Activated naive CD4-positive, alpha-beta T cell treated with anti-CD3 and anti-CD28 coated beads, Interleukin-2, amount 10 ng/mL, durations not matched to agents 7 days and 5 days (primary cell): Measurements from ENCODE around the gene CNTNAP4.
A peak's percentile ranks its signal among the peaks of the same experiment; 100 is the strongest.

Experiments used
- CTCF ChIA-PET: fragments of 350-600 bp; sonication (Branson Sonifier 250); formaldehyde crosslinking; loops from one replicate; lab custom pipeline; 2021; ENCODE audit warnings: antibody characterized with exemption; lab: Charles Lee
- DNase-seq: peaks from one replicate; pipeline ENCODE4 v3.0.0-alpha.2; 2020
- H3K27ac Mint-ChIP-seq: one replicate; pipeline ENCODE4 v1.8.0; 2021; ENCODE audit warnings: mild to moderate bottlenecking, moderate library complexity, mixed read lengths
- H3K27me3 Mint-ChIP-seq: one replicate; pipeline ENCODE4 v1.8.0; 2021; ENCODE audit warnings: mild to moderate bottlenecking, mixed read lengths
- H3K36me3 Mint-ChIP-seq: one replicate; pipeline ENCODE4 v1.8.0; 2021; ENCODE audit warnings: mixed read lengths
- H3K4me1 Mint-ChIP-seq: one replicate; pipeline ENCODE4 v1.8.0; 2021; ENCODE audit warnings: mixed read lengths
- H3K4me3 Mint-ChIP-seq: one replicate; pipeline ENCODE4 v1.8.0; 2021; ENCODE audit warnings: mild to moderate bottlenecking, moderate library complexity, mixed read lengths
- H3K9me3 Mint-ChIP-seq: one replicate; pipeline ENCODE4 v1.8.0; 2021; ENCODE audit warnings: mixed read lengths

Gene CNTNAP4

DNA sequence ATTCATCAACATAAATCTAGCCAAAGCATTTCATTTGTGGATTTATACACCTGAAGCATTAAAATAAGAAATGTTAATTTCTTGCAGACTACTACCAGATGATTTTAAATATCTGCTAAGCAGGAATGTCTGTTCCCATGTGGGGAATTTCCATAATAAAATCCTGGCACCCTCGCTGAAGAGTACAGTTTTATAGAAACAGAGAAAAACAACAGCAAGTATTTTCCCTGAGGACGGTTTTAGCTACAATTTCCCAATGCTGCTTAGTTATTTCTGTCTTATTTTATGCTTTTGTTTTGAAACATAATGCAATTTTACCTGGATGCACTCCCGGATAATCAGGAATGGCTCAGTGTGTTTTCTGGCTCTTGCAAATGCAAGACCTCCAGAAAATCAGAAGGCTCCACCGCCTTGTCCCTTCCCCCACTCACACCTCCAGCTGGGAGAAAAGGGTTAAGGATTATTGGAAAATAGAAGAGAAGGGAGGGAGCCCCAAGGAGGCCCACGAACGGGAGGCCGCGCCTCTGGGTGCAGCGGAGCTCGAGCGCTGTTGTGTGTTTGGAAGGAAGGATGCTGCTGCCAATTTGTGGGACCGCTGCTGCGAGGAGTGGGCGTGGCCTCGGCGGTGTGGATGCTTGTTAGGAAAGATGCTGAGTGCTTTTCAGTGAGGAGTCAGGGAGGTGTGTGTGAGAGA is at the start of gene CNTNAP4:
CNTNAP4 (plus strand) TSS at position 657 of the 694 bp plus-strand sequence. CDS start 262 bp downstream, outside the sequence.
- Mint-ChIP-seq H3K9me3 (peaks cover 7% of the 10 kb centered on the region), H3K27ac (no peak within 1 kb of the TSS), H3K4me1 (no peaks in the 10 kb centered on the region), H3K4me3 (no peak within 1 kb of the TSS), H3K27me3 (no peaks in the 10 kb centered on the region), H3K36me3 (no peaks in the 10 kb centered on the region)
- CTCF ChIA-PET: no interaction called here
- DNase-seq: no peak

DNA sequence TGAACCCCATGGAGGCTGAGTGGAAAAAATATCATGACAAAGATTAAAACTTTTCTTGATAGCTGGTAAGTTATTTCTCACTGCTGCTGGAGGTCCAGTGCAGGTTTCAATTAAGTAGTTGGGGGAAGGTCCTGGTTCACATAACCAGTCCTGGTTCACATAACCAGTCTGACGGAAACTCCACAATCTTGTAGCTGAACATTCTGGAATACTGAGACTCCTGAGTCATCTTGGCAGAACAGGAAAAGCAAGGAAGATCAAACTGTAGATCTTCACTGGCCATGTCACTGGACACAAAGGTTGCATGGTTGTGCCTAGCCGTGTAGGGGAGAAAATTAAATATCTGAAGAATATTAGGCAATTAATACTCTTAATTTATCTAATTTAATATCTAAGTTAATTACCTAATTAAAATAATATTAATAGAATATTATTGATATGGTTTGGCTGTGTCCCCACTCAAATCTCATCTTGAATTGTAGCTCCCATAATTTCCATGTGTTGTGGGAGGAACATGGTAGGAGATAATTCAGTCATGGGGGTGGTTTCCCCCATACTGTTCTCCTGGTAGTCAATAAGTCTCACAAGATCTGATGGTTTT is 48.6 kb upstream of the CNTNAP4 start:
- no peaks in the 10 kb centered on the region for H3K4me1 Mint-ChIP-seq
- no peaks in the 10 kb centered on the region for H3K36me3 Mint-ChIP-seq
- DNase-seq: no peak
- H3K9me3 Mint-ChIP-seq: peaks cover 12% of the 10 kb centered on the region
- CTCF ChIA-PET: no interaction called here
- H3K27ac Mint-ChIP-seq: no peak overlapping the region
- no peak overlapping the region for H3K4me3 Mint-ChIP-seq
- H3K27me3 Mint-ChIP-seq: no peaks in the 10 kb centered on the region

DNA sequence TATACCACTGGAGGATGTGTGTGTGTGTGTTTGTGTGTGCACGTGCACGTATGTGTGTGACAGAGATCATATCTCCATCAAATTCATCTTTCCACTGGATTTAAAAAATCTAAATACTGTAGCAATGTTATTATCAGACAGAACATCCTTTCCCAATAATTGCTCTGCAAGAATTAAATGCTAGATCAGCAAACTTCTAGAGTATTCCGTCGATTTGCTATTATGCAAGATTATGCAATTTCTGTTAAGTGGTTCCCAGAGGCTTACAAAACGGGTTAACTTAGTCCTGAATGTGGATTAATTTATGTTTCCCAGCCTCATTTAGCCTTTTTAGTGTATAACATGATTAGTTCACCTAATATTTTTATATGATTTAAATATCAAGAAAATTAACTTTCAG is 44.5 kb upstream of the CNTNAP4 start:
- Mint-ChIP-seq H3K27me3 (no peaks in the 10 kb centered on the region), H3K9me3 (peaks cover 9% of the 10 kb centered on the region), H3K4me3 (no peak overlapping the region), H3K36me3 (no peaks in the 10 kb centered on the region), H3K27ac (no peak overlapping the region), H3K4me1 (no peaks in the 10 kb centered on the region)
- CTCF ChIA-PET: no interaction called here
- DNase-seq: no peak

DNA sequence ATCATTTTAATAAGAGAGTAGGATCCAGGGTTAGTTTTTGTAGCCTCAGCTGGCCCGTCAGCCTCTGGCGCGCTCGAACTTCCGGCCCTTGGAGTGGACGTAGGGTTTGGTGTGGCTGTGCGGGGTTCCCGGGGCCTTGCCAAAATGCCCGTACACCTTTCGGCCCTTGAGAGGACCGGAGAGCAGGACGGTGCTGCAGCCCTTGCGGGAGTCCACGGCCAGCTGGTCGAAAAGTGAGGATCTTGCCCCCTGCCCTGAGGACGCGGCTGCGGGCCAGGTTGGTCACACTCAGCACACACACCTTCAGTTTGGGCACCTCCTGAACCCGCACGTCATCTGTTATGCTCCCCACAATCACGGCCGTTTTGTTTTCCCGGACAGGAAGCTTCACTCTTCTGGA is 42.2 kb upstream of the CNTNAP4 start:
- H3K27me3 Mint-ChIP-seq: no peaks in the 10 kb centered on the region
- DNase-seq: no peak
- peaks cover 2% of the 10 kb centered on the region for H3K9me3 Mint-ChIP-seq
- no peaks in the 10 kb centered on the region for H3K36me3 Mint-ChIP-seq
- H3K4me1 Mint-ChIP-seq: no peaks in the 10 kb centered on the region
- H3K27ac Mint-ChIP-seq: no peak overlapping the region
- H3K4me3 Mint-ChIP-seq: no peak overlapping the region
- CTCF ChIA-PET: no interaction called here

DNA sequence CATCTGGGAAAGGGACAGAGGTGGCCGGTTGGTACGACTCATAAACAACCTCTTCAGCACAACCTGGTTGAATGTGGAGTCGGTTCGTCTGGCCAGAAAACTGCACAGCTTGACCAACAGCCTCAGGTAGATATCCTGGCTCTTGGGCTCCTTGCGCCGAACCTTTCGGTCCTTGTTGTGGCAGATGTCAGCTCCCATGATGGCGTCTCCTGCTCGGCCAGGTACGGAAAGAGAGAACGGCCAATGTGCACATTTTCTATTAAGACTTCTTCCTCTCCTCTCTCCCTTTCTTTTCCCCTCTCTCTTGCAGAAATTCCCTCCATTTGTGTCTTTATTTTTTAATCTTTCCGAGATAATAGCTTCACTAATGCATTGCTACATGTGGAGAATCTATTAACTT is 41.8 kb upstream of the CNTNAP4 start:
- H3K36me3 Mint-ChIP-seq: no peaks in the 10 kb centered on the region

DNA sequence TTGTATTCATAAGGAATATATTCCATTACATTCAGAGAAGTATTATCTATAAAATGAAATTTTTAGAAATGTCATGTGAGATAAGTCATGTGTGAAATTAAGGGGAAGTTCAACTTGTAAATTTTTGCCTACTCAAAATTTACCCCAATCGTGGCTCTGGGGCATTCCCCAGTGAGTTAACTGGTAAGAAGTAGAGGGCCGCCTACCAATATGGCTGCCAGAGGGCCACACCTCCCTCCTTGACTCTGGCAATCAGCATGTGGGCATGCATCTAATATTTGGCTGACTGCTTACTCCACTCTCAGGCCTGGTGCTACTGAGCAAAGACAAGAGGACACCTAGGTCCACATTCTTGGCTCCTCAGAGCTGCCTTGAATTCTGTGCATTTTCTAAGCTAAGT is 39.7 kb upstream of the CNTNAP4 start:
- Mint-ChIP-seq H3K36me3 (no peaks in the 10 kb centered on the region), H3K27me3 (no peaks in the 10 kb centered on the region), H3K9me3 (no peaks in the 10 kb centered on the region), H3K4me3 (no peak overlapping the region), H3K27ac (no peak overlapping the region), H3K4me1 (no peaks in the 10 kb centered on the region)
- CTCF ChIA-PET: no interaction called here
- no peak for DNase-seq

More for the DNA sequence above, 41.8 kb upstream of the CNTNAP4 start:
- Mint-ChIP-seq H3K27ac (no peak overlapping the region), H3K27me3 (no peaks in the 10 kb centered on the region), H3K4me3 (no peak overlapping the region), H3K9me3 (peaks cover 2% of the 10 kb centered on the region), H3K4me1 (no peaks in the 10 kb centered on the region)
- CTCF ChIA-PET: no interaction called here
- DNase-seq: no peak

DNA sequence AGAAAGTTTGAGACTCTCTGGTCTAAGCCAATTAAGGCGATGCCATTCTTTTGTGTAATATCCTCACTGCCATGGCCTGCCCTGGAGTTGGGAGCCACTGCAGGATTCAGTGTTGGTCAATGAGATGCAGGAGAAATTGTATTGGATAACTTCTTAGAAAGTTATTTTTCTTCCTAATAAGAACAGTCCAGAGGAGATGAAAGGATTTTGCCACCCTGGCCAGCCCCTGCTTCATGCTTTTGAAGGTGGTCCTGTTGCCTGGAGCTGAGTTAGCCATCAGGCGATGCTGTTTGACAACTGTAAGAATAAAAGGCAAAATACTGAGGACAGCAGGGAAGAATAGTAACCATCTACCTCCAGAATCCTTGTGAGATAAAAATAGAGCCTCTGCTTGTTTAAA is 35.4 kb upstream of the CNTNAP4 start:
- H3K9me3 Mint-ChIP-seq: no peaks in the 10 kb centered on the region
- no peaks in the 10 kb centered on the region for H3K27me3 Mint-ChIP-seq
- no peaks in the 10 kb centered on the region for H3K4me1 Mint-ChIP-seq
- CTCF ChIA-PET: no interaction called here
- no peak overlapping the region for H3K4me3 Mint-ChIP-seq
- H3K27ac Mint-ChIP-seq: no peak overlapping the region
- H3K36me3 Mint-ChIP-seq: no peaks in the 10 kb centered on the region
- no peak for DNase-seq

DNA sequence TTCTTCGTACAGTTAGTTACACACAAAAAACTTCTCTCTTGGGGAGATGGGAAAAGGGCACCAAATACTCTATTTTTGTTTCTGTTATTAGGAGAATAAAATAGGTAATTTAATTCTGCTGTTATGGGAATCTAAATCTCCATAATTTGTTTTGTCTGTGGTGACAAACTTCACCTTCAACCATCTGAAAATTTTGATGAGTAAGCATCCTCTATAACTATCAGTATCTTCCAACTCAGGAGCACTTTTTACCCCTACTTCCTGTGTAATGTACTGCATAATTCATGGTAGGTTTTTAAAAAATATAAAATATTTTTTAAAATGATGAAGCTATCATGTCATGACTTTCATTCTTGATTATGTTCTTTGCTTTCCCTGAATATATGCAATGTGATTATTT is 33.6 kb upstream of the CNTNAP4 start:
- Mint-ChIP-seq H3K4me1 (no peaks in the 10 kb centered on the region), H3K27ac (no peak overlapping the region), H3K36me3 (no peaks in the 10 kb centered on the region), H3K9me3 (peaks cover 4% of the 10 kb centered on the region), H3K27me3 (no peaks in the 10 kb centered on the region), H3K4me3 (no peak overlapping the region)
- no peak for DNase-seq
- CTCF ChIA-PET: no interaction called here

DNA sequence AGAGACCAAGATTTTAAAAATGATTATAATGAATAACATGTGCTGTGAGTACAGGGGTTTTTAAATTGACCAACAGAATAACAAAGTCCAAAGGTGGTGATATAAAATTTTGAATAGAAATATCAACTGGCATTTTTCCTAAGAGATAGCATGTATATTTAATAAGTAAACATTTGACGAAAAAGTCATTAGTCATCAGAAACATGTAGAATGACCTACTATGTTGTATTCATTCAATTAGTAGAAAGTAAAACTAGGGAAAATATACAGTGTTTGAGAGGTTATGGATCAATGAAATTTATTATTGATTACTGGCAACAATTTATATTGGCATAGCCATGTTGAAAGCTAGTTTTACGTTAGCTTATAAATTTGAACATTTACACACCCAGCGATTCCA is 30.6 kb upstream of the CNTNAP4 start:
- CTCF ChIA-PET: no interaction called here

DNA sequence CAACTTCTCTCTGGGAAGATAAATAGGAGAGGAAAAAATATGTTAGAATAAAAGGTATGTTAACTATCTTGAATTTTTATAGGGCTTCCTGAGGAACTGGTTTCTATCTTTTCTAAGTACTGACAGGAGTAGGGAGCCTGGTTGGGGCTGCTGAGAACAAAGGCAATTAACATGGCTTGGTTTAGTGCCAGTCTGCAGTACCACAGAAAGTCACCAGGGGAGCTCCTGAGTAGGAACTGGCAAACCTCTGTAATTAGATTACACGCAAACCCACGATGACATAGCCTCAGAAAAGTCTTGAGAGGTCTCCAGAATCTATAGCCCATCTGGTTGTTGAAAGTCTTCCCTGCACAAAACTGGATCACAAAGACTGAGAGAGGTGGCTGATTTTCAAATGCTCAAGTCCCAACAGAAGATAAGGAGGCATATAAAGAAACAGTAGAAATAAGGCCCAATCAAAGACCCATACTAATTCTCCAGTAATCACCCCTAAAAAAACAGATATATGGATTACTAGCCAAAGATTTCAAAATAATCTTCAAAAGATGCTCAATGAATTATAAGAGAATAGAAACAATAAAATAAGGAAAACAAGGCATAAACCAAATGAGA is 11.7 kb upstream of the CNTNAP4 start:
- H3K9me3 Mint-ChIP-seq: peaks cover 5% of the 10 kb centered on the region
- H3K36me3 Mint-ChIP-seq: no peaks in the 10 kb centered on the region
- no peaks in the 10 kb centered on the region for H3K4me1 Mint-ChIP-seq
- DNase-seq: peak; percentile 36
- no peak overlapping the region for H3K4me3 Mint-ChIP-seq
- no peaks in the 10 kb centered on the region for H3K27me3 Mint-ChIP-seq
- H3K27ac Mint-ChIP-seq: no peak overlapping the region
- CTCF ChIA-PET: interaction anchor here (0.6 kb wide), 1 partner anchor 18 kb away, joined by 3 read pairs; no protein-coding TSS in a partner anchor

More for the DNA sequence above, 30.6 kb upstream of the CNTNAP4 start:
- no peaks in the 10 kb centered on the region for H3K4me1 Mint-ChIP-seq
- peaks cover 7% of the 10 kb centered on the region for H3K9me3 Mint-ChIP-seq
- H3K36me3 Mint-ChIP-seq: no peaks in the 10 kb centered on the region
- H3K4me3 Mint-ChIP-seq: no peak overlapping the region
- H3K27ac Mint-ChIP-seq: no peak overlapping the region
- DNase-seq: no peak
- no peaks in the 10 kb centered on the region for H3K27me3 Mint-ChIP-seq

DNA sequence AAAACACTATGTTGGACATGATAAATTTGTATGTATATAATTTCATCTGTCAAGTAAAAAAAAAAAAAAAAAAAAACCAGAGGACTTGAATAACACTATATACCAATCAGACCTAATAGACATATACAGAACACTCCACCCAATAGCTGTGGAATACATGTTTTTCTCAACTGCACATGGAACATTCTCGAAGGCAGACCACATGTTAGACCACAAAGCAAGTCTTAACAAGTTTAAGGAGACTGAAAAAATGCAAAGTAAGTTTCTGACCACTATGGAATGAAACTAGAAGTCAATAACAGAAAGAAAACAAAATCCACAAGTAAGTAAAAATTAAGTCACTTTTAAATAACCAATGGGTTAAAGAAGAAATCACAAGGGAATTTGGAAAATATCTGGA is 8.4 kb upstream of the CNTNAP4 start:
- Mint-ChIP-seq H3K36me3 (no peaks in the 10 kb centered on the region), H3K27me3 (no peaks in the 10 kb centered on the region), H3K4me3 (no peak overlapping the region), H3K4me1 (no peaks in the 10 kb centered on the region), H3K27ac (no peak overlapping the region), H3K9me3 (peaks cover 15% of the 10 kb centered on the region)
- DNase-seq: no peak
- CTCF ChIA-PET: no interaction called here

DNA sequence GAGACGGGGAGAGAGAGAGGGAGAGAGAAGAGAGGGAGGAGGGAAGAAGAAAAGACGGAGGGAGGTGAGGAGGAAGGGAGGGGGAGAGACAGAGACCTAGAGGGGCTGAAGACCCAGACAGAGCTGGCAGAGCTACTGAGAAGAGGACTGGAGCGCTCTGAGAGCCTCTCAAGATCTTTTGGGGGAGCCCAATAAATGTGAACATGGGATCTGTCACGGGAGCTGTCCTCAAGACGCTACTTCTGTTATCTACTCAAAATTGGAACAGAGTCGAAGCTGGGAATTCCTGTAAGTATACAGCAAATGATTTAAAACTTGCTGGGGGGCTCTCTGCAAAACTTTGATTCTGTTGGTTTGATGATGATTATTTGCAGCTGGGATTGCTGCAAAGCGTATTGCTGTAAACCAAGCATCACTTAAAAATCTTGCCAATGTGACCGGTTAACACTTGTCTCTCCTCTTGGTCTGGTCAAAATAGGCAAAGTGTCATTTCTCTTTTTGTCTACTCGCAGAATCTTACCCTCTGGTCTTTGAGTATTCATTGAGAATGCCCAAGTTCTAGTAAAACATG is 344 bp downstream of the CNTNAP4 start:
- no peak for DNase-seq
- no peak overlapping the region for H3K27ac Mint-ChIP-seq
- CTCF ChIA-PET: no interaction called here
- no peaks in the 10 kb centered on the region for H3K36me3 Mint-ChIP-seq
- no peak overlapping the region for H3K4me3 Mint-ChIP-seq
- no peaks in the 10 kb centered on the region for H3K27me3 Mint-ChIP-seq
- peaks cover 2% of the 10 kb centered on the region for H3K9me3 Mint-ChIP-seq
- H3K4me1 Mint-ChIP-seq: no peaks in the 10 kb centered on the region

DNA sequence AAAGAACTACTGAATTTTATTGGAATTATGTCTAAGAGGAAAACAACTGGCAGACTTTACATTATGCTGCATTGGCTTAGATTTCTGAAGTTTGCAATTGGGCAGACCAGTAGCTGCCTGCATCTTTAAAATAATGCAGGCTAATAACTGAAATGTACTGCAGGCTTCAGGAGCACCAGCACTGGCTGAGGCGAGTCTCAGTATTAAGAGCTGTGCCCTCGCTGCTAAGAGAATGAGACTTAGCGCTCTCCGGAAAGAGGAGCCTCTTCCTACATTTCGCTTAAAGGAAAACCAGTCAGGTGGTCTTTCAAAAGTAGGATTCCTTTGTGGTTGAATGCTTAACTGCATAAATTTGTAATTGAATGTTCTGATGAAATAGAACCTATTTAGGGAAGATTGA is 885 bp downstream of the CNTNAP4 start:
- H3K9me3 Mint-ChIP-seq: peaks cover 2% of the 10 kb centered on the region
- no peaks in the 10 kb centered on the region for H3K4me1 Mint-ChIP-seq
- H3K27me3 Mint-ChIP-seq: no peaks in the 10 kb centered on the region
- no peak for DNase-seq
- no peak overlapping the region for H3K4me3 Mint-ChIP-seq
- H3K36me3 Mint-ChIP-seq: no peaks in the 10 kb centered on the region
- H3K27ac Mint-ChIP-seq: no peak overlapping the region
- CTCF ChIA-PET: no interaction called here

DNA sequence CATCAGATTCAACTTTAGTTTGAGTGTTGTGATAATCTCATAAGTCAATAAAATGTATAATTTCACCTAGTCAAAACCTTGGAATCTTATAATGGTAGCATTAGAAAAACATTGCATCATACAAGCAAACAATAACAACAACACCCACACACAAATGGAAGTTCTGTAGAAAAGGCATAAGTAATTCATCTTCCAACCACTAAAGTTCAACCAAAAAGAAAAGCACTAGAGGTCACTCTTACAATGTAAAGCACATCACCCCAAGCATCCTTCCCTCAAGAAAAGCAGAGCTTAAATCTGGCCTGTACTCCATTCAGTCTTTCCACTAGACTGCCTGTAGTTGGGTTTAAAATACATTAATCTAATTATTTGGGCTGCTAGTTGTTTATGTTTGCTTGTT is 1.8 kb downstream of the CNTNAP4 start:
- peaks cover 2% of the 10 kb centered on the region for H3K9me3 Mint-ChIP-seq
- H3K27ac Mint-ChIP-seq: no peak overlapping the region
- no peak overlapping the region for H3K4me3 Mint-ChIP-seq
- DNase-seq: no peak
- no peaks in the 10 kb centered on the region for H3K27me3 Mint-ChIP-seq
- no peaks in the 10 kb centered on the region for H3K4me1 Mint-ChIP-seq
- H3K36me3 Mint-ChIP-seq: no peaks in the 10 kb centered on the region
- CTCF ChIA-PET: interaction anchor here (1.0 kb wide), 1 partner anchor 891 kb away, joined by 3 read pairs; no protein-coding TSS in a partner anchor
